Dermis microvascular lymphatic vessel endothelial cell (primary cell): ENCODE measurements around the gene TUG1. TPM values are rescaled to one million over a fixed set of nuclear protein-coding genes. Genes with fewer than 3 reads are reported as not detected.

Source experiments
- DNase-seq, 2 donors: peaks; one replicate each; pipeline versions ENCODE4 v3.0.0 to v3.0.0-alpha.2; 2010; ENCODE audit warnings: low read depth in 2 of 2
- total RNA-seq: library from RNA; depleted of rRNA; stranded (reverse); fragments of >200 nt; gene quantifications from 2 replicates; pipeline ENCODE4 v1.2.1, GENCODE V29; 2014

TUG1 gene
- total RNA-seq, 1 donor from 2014 or later, result 32.0 TPM

DNA sequence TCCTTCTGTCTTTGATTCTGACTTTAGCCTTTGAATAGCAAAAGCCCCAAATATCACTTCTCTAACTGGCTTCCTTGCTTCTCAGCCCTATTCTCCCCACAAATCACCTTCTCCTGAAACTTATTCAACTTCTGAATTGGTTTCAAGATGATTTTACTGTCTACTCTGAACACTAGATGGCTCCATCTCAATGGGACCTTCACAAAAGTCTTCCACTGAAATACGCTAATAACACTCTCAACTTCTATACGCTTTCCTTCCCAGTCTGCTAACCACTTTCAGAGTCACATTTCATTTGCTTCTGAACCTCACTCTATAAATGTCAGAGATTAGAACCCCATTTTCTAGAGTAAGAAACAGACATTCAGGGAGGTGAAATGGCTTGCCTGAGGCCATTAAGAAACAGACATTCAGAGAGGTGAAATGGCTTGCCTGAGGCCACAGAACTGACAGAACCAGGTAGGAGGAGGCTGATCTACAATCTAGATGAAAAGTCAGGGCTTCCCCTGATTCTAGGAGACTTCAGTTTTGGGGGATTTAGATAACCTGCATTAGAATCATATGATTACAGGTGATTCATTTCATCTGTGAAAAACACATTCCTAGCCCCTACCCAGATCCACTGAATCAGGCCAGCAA, 21.1 kb upstream of the TUG1 start:
- peak; percentile 68 to 73 for DNase-seq

DNA sequence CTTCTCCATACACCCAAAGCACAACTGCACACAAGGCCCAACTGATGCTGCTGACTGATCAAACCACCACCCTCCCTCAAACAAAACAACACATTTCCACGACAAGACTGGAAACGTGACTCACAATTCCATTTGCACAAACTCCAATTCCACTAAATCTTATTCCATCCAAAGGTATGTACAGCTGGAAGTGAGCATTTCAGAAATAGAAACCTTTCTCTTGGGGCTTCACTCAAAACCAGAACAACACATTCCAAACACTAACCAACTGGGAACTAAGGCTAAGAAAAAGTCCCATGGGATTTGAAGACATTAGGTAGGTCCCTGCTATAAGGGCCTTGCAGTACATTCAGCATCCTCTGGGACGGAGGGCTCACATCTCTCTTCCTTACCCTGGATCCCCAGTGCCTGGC, 20.1 kb upstream of the TUG1 start:
- no peak for DNase-seq

DNA sequence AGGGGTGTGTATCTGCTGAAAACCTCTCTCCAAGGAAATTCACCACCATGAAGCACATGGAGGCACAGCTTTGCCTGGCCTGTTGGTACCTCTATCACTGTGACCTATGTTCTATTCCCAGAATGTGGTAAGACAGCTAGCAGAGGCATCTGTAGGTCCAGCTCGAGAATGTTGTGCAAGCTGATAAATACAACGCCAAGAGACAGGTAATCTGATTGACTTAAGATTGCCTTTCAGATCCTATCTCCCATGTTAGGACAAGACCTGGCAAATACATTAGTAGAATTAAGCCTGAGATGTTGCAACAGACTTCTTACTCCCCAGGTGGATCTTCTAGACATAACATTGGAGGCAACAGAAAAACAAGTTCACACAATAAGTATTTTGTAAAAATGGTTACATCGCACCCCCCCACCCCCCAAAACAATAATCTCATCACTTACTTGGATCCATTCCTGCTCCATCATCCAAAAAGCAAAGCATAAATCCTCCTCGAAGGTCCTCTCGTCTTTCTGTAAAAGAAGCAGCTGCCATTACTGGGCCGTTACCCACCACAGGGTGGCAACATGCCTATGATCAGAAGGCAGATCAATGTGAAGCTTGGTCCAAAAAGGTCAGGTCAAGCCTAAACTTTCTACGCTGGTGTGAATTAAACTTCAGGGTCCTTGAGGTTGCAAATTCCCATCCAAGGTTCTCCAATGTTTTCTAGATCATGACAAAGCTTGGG, 19.0 kb upstream of the TUG1 start:
- DNase-seq, result peak in 1 of 2 donors; percentile 7

DNA sequence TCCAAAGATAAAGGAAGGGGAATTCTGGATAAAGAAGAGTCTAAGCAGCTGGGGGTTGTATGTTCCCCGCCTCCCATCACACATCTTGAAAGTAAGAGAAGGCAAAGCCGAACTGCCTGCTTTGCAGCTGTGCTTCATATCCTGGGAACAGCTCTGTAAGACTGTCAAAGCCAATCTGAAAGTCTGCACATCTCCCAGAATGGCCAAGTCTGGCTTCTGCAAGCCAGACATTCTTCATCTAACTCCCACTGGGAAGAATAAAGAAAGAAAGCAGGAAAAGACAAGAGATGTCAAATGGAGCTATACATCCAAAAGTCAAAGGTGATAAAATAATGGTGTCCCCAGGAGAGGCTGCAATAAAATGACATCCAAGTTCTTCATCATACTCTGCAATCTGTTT, 15.9 kb upstream of the TUG1 start:
- no peak for DNase-seq

DNA sequence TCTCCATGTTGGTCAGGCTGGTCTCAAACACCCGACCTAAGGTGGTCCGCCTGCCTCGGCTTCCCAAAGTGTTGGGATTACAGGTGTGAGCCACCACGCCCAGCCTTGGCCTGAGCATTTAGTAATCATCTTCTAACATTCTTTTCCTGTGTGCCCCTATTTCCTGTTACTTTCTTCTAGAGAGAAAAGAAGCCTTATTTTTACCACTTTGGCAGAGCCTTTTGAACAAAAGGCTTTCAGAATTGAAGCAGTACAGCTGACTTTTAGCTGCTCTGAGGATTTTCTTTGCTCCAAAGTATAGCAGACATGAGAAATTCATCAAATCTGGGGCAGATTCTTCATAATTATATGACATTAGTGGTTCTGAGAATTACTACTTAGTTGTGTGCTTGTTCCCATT, 13.9 kb upstream of the TUG1 start:
- DNase-seq, result no peak

DNA sequence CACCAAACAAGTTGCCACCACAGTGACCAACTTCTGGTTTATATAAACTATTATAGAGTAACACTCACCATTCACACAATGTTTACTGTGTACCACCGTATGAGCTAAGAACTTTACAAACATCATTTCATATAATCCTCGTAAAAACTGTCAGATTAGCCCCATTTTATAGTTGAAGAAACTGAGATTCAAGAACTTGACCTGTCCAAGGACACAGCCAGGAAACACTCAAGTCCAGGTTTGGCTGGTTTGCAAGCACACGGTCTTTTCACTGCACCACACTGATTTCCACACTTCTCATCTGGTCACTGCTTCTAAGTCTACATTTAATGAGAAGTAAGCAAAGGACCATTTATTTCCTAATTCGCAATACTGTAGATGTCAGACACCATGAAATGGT, 4.2 kb upstream of the TUG1 start:
- no peak for DNase-seq

DNA sequence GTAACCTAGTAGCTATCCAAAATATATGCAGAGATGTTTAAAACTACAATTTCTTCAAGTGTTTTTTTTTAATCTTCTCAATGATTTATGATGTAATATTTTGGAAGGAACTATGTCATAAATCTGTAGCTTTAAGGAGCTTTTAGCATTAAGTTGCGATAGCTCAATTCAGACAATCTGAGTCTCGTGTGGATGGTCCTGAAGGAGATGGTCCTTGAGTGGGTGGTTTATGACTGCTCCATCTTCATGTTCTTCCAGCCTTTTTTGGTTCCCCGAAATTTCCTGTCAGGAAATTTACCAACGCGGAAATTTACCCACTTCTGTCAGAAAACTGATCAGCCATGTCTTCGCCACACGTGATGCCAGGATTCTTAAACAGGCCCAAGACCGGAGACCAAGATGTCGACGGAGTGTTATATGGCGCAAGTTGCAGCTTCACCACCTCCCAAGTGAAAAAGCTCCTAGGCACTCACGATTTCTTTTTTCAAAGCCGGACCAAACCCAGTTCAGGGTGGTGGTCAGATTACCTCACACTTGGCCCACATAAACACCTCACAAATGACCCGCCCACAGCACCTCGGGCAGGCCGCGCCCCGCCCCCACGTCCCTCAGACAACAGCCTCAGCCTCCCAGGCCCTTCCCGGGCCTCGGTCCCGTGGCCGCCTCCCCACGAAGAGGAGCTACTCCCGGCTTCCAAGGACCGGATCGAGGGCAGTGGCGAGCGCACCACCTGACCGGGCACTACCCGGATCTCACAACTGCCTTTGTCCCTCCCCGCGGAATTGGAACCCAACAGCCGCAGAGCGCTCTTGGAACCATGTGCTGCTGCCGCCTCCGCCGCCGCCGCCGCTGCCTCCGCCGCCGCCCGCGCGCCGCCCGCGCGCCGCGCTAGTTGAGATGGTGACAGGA, 796 bp upstream of the TUG1 start, which contains the start of gene MORC2:
Gene MORC2, minus strand, starts transcription at position 760 of the 909 bp plus-strand sequence. CDS start 885 bp downstream, outside the sequence.
- DNase-seq, result peak; percentile 48 to 78

DNA sequence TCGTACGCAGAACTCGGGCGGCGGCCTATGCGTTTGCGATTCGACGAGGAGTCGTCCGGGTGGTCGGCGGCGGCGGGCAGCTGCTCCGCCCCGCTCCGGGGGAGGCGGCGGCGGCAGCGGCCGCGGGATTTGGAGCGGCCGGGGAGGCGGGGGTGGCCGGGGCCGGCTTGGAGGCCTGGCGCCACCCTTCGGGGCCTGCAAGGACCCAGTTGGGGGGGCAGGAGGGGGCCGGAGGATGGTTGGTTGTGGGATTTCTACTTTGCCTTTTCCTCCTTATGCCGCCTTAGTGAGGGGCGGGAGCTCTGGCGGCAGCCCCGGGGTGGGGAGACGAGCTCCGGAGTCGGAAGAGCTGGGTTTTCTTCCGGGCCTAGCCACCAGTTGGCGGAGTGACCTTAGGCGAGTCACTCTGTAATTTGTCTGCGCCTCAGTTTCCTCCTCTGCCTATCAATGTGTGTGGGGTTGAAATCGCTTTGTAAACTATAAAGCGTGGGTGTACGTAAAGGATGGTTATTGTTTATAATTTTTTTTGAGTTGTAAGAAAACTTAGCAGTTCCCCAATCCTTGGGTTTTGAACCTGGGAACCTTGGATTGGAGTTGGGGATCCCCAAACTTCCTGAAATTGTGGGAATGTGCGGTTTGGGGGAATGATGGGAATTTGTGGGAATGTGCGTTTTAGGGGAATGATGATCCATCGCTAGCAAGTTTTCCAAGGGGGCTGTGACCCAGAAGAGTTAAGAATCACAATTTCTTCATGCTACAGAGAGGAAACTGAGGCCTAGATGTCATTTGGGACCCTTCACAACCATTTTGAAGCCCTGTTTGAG, 679 bp downstream of the TUG1 start:
- DNase-seq, result peak; percentile 22 to 66

DNA sequence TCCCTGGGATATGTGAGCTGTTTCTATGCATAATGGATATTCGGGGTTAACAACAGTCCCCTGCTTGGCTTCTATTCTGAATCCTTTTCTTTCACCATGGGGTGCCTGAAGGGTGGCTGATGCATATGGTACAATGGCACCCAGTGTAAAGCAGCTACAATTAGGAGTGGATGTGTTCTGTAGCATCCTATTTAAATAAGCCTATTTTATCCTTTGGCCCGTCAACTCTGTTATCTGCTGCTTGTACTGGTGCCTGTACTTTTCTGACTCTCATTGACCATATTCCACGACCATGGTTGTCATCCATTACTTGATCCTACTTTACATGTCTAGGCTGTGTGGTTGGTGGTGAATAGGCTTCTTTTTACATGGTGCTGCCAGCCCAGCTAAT, 1.3 kb downstream of the TUG1 start:
- no peak for DNase-seq

DNA sequence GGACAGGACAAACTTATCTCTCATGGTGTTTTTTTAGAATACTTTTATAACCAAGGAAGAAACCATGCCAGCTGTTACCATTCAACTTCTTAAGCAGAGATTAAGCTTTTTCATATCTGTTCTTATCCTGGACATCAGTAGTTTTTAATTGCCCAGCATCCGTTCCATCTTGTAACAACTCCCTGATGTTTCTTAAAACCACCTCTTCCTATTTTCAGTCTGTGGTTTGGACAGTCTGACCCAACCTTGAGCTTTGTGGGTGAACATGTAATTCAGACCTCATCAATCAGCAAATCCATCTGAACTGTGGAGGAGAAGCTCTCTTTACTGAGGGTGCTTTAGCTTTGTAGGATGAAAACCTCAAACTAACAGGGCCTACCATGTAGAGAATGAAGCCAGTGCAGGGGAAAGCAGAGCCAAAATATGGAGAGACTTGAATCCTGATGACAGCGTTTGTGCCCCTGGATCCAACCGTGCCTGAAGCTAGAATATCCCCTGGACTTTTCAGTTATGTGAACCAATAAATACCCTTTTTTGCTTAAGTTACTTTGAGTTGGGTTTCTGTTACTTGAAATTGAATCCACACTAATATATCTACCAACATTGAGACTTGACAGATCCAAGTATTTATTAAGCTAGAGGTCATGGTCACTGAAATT, 9.4 kb downstream of the TUG1 start:
- DNase-seq, result no peak

DNA sequence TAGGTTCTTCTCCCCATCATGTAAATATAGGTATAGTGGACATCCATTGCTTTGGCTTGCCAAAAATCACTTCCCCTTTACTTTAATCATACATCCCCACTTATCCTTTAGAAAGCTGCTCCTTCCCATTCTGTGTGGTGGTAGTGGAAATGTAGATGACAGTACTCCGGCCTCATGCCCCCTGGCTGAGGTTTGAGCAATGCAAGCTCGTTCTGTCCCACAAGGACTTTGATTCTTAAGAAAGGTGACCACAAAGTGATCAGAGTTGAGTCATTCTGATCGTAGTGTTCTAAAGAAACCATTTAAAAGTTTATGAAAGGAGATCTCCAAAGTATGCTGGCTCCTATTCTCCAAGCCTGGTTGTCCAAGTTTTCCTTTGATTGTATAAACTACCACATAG, 10.9 kb downstream of the TUG1 start:
- DNase-seq, result no peak

DNA sequence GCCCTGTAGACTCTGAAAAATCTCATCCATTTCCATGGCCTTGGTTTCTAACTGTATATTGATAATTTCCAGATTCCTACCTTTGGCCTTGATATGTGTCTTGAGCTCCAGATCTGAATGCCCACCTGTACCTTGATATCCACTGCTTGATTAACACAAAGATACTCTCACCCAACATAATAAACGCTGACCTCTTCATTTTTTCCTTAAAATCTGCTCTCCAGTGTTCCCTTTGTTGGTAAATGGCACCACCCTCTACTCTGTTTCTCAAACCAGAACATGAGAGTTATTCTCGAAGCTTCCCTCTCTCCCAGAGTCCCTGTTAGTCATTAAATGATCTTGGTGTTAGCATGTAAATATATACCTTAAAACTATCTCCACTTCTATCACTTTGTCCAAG, 13.4 kb downstream of the TUG1 start:
- no peak for DNase-seq

DNA sequence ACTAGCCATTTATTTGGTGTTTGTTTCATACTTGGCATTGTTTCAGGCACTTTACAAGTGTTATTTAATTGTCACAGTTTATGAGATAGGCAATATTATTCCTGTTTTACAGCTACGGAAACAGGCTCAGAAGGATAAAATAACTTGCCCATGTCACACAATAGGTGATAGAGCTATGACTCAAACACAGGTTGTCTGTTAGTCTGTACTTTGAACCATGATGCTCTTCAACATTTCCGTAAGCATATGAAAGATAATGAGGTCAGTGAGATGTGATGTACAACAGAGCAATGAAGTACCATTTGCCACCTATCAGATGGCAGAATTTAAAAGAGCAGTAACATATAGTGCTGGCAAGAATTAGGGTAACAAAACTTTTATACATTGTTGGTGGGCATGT, 15.3 kb downstream of the TUG1 start:
- peak; percentile 62 to 81 for DNase-seq

DNA sequence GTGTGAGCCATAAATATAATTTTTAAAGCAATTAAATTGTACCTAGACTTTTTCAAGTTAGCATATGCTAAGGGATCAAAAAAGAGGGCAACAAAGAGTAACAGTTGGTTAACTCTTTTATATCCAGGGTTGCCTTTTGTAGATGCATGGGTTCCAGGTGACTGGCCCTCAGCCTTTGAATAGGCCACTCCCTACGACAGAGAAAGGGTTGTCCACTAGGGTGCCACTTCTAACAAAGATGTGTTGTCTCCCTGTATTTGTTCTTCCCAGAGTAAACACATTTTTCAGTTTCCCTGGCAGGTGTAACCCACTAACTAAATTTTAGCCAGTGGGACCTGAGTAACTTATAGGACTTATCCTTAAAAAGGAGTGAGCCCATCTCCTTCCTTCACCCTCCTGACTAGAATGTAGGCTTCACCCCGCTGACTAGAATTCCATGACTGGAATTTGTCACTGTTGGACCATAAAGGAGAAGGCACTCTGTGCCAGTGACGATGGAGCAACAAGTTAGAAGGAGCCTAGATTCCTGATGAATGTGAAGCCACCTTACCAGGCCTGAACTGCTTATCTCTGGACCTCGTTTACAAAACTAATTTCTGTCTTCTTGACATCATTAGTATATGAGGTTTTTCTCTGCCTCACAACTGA, 16.6 kb downstream of the TUG1 start:
- DNase-seq, result no peak

DNA sequence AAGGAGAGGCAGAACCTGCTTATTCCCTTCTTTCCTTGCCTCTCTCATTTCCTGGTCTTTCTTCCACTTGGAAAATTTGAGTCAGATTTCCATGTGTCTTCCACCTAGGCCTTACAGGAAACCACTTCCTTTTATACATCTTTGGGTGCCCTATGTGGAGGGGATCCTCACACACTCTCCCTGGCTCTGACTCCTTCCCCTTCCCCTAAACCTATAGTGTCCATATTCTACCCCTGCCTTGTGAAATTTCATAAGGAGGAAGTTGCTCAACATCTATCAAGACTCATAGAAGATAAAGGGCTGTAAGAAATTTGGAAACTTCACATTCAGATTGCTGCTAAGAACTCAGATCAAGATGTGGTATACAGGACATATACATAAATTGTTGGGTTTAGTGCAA, 20.4 kb downstream of the TUG1 start:
- DNase-seq, result no peak

DNA sequence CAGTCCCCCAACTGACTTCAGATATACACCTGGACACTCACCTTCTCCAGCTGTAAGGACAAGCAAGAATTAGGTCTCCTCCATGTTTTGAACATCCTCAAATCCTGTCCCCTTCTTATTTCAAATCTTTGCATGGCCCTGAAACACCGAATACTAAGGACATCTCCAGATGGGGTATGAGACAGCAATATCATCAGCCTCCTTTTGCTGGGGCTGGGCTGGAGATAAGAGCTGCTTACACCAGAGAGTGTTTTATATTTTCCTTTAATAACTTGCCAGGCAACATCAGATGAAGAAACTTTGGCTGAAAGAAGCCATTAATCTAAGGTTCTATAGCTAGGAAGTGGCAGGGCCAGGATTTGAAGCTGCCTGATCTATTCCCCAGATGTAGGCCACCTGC, 21.6 kb downstream of the TUG1 start:
- no peak for DNase-seq

DNA sequence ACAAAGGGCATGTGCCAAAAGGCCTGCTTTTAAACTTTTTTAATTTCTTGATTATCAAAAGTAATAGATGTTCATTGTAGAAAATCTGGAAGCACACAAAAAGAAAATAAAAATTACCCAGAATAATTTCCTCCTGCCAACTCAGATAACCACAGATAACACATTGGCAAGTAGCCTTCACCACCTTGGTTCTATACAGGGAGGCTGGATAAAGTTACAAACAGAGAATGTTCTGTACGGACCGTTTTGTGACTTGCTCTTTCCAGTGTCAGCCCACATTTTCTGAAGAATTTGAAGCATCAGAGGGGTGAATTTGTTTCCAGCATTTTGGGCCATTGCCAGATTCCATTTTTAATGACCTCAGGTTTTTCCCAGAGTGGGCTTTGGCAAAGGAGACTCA, 23.5 kb downstream of the TUG1 start:
- DNase-seq, result no peak

DNA sequence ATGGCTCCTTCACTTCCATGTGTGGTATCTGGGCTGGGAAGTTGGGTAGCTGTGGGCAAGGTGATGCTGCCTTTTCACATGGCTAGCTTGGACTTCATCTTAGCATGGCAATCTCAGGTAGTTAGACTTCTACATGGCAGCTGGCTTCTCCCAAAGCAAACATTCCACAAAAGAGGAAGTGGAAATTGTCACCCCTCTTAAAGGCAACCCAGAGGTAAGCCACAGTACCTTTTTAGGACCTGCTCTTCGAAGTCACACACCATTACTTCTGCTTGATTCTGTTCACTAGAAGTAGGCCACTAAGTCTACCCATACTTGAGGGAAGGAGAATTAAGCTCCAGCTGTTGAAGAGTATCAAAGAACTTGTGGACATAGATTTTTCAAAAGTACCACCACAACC, 25.9 kb downstream of the TUG1 start:
- no peak for DNase-seq

DNA sequence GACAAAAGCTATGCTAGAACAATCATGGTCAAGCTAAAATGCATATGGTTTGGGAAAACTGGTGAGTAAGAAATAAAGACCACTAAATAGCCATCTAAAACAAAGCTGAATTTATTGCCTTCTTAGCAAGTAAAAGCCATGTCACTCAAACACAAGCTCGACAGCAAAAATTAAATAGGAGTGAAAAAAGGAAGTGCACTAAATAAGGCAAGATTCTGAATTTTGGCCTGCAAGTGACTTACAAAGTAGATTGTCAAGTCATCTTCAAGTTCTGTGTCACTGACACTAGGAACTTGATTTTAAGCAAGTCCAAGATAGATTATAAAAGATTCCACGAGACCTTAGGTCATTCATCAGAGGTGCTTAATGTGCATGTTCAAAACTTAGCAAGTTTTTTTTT, 27.4 kb downstream of the TUG1 start:
- no peak for DNase-seq

DNA sequence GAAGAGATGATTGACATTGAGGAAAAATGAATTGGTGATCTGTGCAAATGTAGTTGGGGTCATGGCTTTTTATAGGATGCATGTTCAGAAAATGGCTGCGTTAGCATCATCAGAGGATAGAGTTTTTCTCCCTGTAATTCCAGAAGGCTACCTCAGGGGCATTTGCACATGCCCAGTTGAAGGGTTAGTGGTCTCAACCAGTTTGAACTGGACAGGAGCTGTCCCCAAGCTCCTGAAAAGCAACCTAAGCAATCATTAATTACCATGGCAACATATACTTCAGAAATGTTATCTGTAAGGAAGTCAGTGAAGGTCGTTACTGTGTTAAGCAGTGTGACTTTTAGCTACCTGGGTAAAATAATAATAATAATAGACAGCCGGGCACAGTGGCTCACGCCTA, 29.3 kb downstream of the TUG1 start:
- DNase-seq, result no peak
